Neutrophil (primary cell): Measurements from ENCODE around the gene TRPM3.

Experiments used
- H3K27ac ChIP-seq: fragments of 200-600 bp; sonication (generic); 2 replicates; pipeline ENCODE4 v1.5.1; 2016; ENCODE audit warnings: mild to moderate bottlenecking, moderate library complexity
- H3K27me3 ChIP-seq: fragments of 200-600 bp; sonication (generic); 2 replicates; pipeline ENCODE4 v1.6.0; 2016; ENCODE audit warnings: mild to moderate bottlenecking
- H3K36me3 ChIP-seq: fragments of 200-600 bp; sonication (generic); 2 replicates; pipeline ENCODE4 v1.5.1; 2017
- H3K4me1 ChIP-seq, 2 experiments: fragments of 200-600 bp in 1 of 2; sonication (generic) in 1 of 2; 1 replicate in 1 of 2; 2 replicates in 1 of 2; pipeline versions ENCODE4 v1.5.1 to v1.6.1; 2013 to 2016; ENCODE audit warnings: low read depth in 1 of 2, low read length in 1 of 2, mild to moderate bottlenecking in 1 of 2, moderate library complexity in 1 of 2; ENCODE audit not compliant: control insufficient read depth in 1 of 2, insufficient read depth in 1 of 2
- H3K4me3 ChIP-seq, 2 experiments: fragments of 200-600 bp in 1 of 2; sonication (generic) in 1 of 2; 1 replicate in 1 of 2; 2 replicates in 1 of 2; pipeline ENCODE4 v1.5.1; 2013 to 2016; ENCODE audit warnings: low read depth in 1 of 2, low read length in 1 of 2, mild to moderate bottlenecking in 1 of 2, moderate library complexity in 1 of 2
- H3K9me3 ChIP-seq: fragments of 200-600 bp; sonication (generic); 2 replicates; pipeline ENCODE4 v1.5.1; 2016
- CTCF ChIP-seq: fragments of 200-600 bp; sonication (generic); IDR thresholded peaks from 2 replicates; pipeline ENCODE4 v1.5.1; 2016; ENCODE audit warnings: antibody characterized with exemption

The TRPM3 gene

GRCh38 chr9:70859694-70860093, 261.7 kb downstream of the TRPM3 start:
- no peaks in the 10 kb centered on the region for H3K9me3 ChIP-seq
- no peaks in the 10 kb centered on the region for H3K4me1 ChIP-seq
- no peaks in the 10 kb centered on the region for H3K27me3 ChIP-seq
- no peaks in the 10 kb centered on the region for H3K36me3 ChIP-seq
- no peak for TF ChIP-seq CTCF
- H3K27ac ChIP-seq: no peak overlapping the region
- no peak overlapping the region for H3K4me3 ChIP-seq

GRCh38 chr9:70856411-70856810, 265.0 kb downstream of the TRPM3 start:
- no peaks in the 10 kb centered on the region for H3K4me1 ChIP-seq
- no peak for TF ChIP-seq CTCF
- H3K27me3 ChIP-seq: no peaks in the 10 kb centered on the region
- H3K9me3 ChIP-seq: no peaks in the 10 kb centered on the region
- H3K27ac ChIP-seq: no peak overlapping the region
- H3K36me3 ChIP-seq: no peaks in the 10 kb centered on the region
- no peak overlapping the region for H3K4me3 ChIP-seq

GRCh38 chr9:70852711-70853240, 268.6 kb downstream of the TRPM3 start:
- H3K27ac ChIP-seq: no peak overlapping the region
- H3K9me3 ChIP-seq: no peaks in the 10 kb centered on the region
- H3K36me3 ChIP-seq: no peaks in the 10 kb centered on the region
- H3K27me3 ChIP-seq: no peaks in the 10 kb centered on the region
- no peak overlapping the region for H3K4me3 ChIP-seq
- no peak for TF ChIP-seq CTCF
- no peaks in the 10 kb centered on the region for H3K4me1 ChIP-seq

GRCh38 chr9:70840266-70840665, 281.2 kb downstream of the TRPM3 start:
- Histone ChIP-seq H3K4me1 (no peaks in the 10 kb centered on the region), H3K27ac (no peak overlapping the region), H3K4me3 (no peak overlapping the region), H3K27me3 (no peaks in the 10 kb centered on the region), H3K9me3 (no peaks in the 10 kb centered on the region), H3K36me3 (no peaks in the 10 kb centered on the region)
- TF ChIP-seq CTCF: no peak

- Histone ChIP-seq H3K27me3 (no peaks in the 10 kb centered on the region), H3K27ac (no peak overlapping the region), H3K36me3 (no peaks in the 10 kb centered on the region), H3K9me3 (no peaks in the 10 kb centered on the region), H3K4me3 (no peak overlapping the region), H3K4me1 (no peaks in the 10 kb centered on the region)
- TF ChIP-seq CTCF: no peak
Observed at GRCh38 chr9:70835323-70835722, 286.1 kb downstream of the TRPM3 start.

- Histone ChIP-seq H3K9me3 (no peaks in the 10 kb centered on the region), H3K36me3 (no peaks in the 10 kb centered on the region), H3K4me3 (no peak overlapping the region), H3K4me1 (no peaks in the 10 kb centered on the region), H3K27me3 (no peaks in the 10 kb centered on the region), H3K27ac (no peak overlapping the region)
- no peak for TF ChIP-seq CTCF
Observed at GRCh38 chr9:70832492-70832891, 288.9 kb downstream of the TRPM3 start.
